Hematopoietic multipotent progenitor cell (in vitro differentiated cells): ENCODE results near the gene MUC6. TPM values are rescaled to one million over a fixed set of nuclear protein-coding genes. Genes with fewer than 3 reads are reported as not detected.

Experiments used
- DNase-seq, 3 donors: peaks; one replicate each; pipeline ENCODE4 v3.0.0-alpha.2; 2011 to 2015; ENCODE audit warnings: low read depth in 2 of 3, low spot score in 2 of 3
- total RNA-seq: library from RNA; depleted of rRNA; stranded (reverse); fragments of >200 nt; gene quantifications from one replicate; pipeline ENCODE4 v1.2.3, GENCODE V29; 2012

The MUC6 gene
- total RNA-seq, result under 0.01 TPM

- no peak for DNase-seq
Measured at GRCh38 chr11:1036303-1036923, at the start of gene MUC6. Gene MUC6 (minus strand): TSS chr11:1036718. CDS start chr11:1036655, 63 bp downstream.

DNA sequence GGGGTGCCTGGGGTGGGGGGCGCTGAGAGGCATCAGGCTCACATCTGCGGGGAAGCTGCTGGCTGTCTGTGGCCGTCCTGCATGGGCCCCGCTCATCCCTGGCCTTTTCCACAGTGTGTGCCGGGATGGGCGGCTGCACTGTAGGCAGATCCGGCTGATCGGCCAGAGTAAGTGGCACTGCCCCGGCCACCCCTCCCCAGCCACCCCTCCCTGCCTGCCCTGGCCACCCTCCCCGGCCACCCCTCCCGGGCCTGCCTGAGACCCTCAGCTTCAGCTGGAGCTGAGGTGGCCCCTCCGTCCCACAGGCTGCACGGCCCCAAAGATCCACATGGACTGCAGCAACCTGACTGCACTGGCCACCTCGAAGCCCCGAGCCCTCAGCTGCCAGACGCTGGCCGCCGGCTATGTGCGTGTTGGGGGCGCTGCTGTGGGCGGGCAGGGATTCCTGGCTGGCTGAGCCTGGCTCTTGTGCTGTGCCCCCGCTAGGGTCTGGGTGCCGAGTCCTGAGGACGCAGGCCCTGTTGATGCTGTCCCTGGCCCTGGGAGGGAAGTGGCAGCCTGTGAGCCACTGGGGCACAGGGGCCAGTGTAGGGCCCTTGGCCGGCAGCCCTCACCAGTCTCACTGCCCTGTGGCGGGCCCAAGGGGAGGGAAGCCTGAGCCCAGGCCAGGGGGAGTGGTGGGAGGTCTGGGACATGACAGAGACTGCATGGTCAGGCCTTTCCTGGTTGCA is 49.1 kb upstream of the MUC6 start:
- DNase-seq, result no peak

DNA sequence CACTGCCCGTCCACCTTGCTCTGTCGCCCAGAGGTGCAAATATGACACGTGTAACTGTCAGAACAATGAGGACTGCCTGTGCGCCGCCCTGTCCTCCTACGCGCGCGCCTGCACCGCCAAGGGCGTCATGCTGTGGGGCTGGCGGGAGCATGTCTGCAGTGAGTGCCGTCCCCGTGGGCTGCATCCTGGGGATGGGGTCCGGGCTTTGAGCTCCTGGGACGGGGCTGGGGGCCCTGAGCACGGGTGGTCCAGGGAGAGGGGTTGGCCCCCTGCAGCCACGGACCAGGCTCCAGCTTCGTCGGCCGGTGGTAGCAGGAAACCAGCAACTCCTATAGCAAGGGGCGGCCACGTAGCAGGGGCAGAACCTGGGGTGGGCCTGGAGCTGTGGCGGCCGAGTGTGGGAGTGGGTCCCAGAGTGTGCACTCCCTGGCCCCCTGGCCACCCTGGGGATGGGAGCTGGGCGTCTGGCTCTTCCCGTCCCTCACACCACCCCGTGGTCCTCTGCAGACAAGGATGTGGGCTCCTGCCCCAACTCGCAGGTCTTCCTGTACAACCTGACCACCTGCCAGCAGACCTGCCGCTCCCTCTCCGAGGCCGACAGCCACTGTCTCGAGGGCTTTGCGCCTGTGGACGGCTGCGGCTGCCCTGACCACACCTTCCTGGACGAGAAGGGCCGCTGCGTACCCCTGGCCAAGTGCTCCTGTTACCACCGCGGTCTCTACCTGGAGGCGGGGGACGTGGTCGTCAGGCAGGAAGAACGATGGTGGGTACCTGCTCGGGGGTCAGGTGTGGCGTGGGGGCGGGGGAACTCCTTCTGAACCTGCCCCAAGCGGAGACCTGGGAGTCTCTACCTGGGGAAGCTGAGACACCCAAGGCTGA is 48.3 kb upstream of the MUC6 start:
- no peak for DNase-seq

DNA sequence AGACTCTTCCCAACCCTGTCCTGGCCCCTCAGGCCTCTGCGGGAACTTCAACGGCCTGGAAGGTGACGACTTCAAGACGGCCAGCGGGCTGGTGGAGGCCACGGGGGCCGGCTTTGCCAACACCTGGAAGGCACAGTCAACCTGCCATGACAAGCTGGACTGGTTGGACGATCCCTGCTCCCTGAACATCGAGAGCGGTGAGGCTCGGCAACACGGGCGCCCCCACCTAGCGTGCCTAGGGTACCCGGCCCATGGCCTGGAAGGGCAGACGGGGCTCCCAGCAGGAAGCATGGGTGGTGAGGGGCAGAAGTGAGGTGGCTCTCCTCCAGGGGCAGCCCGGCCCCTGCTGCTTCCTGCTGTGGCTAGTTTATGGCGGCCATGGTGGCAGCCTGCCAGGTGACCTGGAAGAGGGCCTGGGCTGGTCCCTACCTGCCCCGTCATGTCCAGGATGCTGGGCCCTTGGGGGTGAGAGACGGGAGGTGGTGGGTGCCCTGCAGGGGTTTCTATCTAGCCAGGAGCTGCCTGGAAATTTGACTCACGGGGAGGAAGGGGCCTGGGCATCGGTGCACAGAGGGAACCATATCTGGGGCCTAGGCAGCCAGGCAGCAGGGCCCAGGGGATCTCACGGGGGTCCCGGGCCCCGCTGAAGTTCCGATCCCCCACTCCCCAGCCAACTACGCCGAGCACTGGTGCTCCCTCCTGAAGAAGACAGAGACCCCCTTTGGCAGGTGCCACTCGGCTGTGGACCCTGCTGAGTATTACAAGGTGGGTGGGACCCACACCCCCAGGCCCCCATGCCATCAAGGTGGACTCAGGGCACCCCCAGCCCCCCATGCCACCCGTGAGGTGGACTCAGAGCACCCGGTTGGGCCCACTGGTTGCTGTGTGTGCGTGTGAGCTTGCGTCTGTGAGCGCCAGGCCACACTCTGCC is 47.4 kb upstream of the MUC6 start:
- DNase-seq, result peak in 1 of 3 donors; percentile 9

DNA sequence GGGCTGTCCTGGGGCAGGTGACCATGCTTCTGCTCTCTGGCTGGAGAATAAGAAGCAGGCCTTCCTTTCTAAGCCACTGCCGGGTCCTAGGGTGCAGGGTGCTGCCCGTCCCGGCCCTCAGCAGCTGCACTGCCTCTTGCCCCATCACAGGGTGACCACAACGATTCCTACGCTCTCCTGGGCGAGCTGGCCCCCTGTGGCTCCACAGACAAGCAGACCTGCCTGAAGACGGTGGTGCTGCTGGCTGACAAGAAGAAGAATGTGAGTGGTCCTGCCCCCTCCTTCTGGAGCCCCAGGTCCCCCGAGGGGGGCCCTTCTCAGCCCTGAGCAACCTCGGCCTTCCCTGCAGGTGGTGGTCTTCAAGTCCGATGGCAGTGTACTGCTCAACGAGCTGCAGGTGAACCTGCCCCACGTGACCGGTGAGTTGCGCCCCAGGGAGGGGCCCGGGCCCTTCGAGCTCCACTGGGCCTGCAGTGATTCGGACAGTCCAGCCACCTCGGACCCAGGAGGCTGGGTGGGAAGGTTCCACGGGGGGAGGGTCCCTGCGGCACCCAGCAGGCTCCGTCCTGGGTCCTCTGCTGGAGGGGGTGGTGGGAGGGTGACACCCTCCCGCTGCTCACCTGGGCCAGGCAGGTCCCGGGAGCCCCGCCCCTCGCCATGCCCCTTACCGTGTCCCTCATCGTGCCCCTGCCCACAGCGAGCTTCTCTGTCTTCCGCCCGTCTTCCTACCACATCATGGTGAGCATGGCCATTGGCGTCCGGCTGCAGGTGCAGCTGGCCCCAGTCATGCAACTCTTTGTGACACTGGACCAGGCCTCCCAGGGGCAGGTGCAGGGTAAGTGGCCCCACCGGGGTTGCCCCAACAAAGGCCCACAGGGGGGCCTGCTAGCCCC is 46.5 kb upstream of the MUC6 start:
- no peak for DNase-seq

GRCh38 chr11:1082346-1082727 is 45.8 kb upstream of the MUC6 start:
- no peak for DNase-seq

DNA sequence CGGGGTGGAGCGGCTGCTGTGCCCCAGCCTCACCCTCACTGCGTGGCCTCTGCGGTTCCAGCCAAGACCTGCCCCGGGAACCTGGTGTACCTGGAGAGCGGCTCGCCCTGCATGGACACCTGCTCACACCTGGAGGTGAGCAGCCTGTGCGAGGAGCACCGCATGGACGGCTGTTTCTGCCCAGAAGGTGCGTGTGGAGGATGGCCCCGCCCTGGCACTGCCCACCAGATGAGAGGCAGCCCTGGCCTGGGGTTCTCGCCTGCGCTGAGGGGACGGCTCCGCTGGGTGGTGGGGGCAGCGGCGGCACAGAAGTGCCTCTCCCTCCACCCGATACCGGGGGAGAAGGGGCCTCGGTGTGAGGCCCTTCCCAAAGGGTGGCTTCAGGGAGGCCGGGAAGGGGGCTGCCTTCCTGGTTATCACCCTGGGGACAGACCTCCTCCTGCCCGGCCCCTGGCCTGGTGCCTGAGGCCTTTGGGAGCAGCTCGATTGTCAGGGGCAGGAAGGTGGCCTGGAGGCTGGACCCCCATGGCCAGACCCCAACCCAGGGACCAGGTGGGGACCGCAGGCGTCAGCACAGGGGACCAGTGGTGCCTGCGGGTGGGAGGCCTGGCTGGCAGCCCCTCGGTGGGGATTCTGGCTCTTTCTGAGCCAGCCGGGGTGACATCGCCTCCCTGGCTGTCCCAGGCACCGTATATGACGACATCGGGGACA is 45.2 kb upstream of the MUC6 start:
- no peak for DNase-seq

- DNase-seq, result no peak
Measured at GRCh38 chr11:1078191-1078601, 41.7 kb upstream of the MUC6 start.

DNA sequence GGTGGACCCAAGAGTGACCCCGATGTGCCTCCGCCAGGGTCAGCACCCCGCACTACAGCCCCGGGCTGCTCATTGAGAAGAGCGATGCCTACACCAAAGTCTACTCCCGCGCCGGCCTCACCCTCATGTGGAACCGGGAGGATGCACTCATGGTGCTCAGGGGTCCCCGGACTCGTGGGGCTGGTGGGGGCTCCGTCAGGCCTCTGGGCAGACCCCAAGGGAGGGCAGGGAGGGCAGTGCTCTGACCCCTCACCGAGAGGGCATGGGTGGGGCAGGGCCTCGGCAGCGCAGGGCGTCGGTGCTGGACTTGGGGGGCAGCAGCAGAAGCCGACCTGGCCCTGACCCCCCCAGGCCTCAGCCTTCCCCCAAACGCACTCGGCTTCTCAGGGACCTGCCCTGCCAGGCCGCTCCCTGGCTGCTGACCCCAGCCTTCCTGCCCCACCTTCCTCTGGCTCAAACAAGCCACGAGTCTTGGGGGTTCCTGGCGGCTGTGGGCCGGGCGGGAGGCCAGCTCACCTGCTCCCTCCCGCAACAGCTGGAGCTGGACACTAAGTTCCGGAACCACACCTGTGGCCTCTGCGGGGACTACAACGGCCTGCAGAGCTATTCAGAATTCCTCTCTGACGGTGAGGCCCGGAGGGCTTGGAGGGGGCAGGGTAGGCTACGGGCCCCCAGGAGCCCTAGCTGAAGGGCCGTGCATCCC is 41.0 kb upstream of the MUC6 start:
- no peak for DNase-seq

GRCh38 chr11:1077033-1077416 is 40.5 kb upstream of the MUC6 start:
- no peak for DNase-seq

- no peak for DNase-seq
Measured at GRCh38 chr11:1076061-1076665, 39.6 kb upstream of the MUC6 start.

- DNase-seq, result no peak
Measured at GRCh38 chr11:1075341-1075911, 38.9 kb upstream of the MUC6 start.

DNA sequence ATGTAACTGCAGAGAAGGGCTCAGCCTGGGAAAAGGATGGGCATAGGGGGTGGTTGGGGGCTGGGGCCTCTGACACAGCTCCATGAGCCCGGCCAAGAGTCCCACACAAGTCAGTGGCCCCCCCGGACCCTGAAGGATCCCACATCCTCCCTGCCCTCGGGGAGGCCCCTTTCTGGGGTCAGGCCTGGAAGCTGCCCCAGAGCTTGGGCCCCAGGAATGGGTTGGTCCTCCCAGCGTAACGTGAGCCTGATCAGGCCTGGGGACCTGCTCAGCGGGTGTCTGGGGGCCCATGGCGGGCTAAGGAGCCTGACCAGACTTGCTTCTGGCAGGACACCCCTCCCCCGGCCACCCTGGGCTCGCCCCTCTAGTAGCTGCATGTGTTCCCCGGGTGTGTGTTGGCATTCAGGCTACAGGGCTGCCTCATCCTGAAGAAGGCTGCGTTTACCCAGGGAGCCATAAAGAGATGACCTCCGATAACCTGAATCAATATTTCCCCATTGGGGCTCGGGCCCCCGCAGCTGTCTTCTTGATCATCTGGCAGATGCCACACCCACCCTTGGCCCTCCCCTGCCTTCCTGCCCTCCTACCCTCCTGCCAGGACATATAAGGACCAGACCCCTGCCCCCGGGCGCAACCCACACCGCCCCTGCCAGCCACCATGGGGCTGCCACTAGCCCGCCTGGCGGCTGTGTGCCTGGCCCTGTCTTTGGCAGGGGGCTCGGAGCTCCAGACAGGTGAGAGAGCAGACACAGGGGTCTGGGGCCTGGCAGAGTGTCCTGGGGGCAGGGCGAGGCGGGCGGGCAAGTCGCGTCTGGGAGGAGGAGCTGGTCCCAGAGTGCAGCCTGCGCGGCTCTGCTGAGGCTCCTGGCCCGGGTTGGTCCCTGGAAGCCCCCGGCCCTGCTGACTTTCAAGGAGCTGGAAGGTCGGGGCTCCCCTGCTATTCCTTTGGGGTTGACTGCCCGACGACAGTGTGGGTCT is 38.0 kb upstream of the MUC6 start, which contains the start of gene MUC2:
Gene MUC2 (plus strand): TSS at position 631 of the 978 bp plus-strand sequence.
- DNase-seq, result no peak

DNA sequence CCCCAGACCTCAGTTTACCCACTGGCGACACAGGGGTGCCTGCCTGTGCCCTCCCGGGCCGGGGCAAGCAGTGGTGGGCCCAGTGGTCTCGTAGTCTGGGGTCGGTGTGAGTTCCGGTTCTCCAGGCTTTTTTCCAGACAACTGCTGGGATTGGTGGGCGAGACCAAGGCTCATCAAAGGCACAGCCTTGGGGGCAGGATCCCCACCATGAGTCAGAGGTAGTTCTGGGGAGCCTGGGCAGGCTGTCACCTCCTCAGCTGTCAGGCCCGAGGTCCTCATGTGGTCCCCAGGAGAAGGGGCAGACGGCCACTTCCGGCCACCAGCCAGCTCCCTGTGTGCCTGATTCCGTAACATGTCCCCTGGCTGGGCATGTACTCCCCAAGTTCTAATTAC is 37.3 kb upstream of the MUC6 start:
- DNase-seq, result no peak

- DNase-seq, result peak in 1 of 3 donors; percentile 35
Measured at GRCh38 chr11:1073261-1073724, 36.8 kb upstream of the MUC6 start.

DNA sequence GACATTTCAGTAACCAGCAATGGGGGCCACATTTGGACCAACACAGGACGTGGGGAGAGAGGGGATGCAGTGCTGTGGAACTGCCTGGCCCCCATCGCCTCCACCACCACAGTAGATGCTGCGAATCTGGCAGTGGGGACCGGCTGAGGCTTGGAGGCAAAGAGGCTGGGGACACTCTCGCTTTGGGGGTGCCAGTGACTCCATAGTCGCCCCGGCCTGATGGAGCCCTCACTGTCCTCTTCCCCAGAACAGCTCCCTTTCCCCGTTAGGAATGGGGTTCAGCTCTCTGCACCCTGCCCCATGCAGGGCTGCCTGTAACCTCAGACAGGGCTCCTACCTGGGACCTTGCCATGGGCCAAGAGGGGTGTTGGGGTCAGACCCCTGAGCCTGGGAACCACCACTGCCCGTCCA is 36.3 kb upstream of the MUC6 start:
- DNase-seq, result no peak
